NT2/D1 (cell line): ENCODE results near the gene PODN.

Experiments used
- SUZ12 ChIP-seq: IDR thresholded peaks from 2 replicates; pipeline ENCODE4 v1.6.1; 2011; ENCODE audit not compliant: insufficient read length, insufficient read depth; ENCODE audit errors: extremely low read depth
- YY1 ChIP-seq: IDR thresholded peaks from 2 replicates; pipeline ENCODE4 v1.6.1; 2011; ENCODE audit not compliant: insufficient read length, insufficient read depth
- ZNF274 ChIP-seq: IDR thresholded peaks from 2 replicates; pipeline ENCODE4 v1.6.1; 2011; ENCODE audit warnings: mild to moderate bottlenecking, low read depth, low read length

DNA sequence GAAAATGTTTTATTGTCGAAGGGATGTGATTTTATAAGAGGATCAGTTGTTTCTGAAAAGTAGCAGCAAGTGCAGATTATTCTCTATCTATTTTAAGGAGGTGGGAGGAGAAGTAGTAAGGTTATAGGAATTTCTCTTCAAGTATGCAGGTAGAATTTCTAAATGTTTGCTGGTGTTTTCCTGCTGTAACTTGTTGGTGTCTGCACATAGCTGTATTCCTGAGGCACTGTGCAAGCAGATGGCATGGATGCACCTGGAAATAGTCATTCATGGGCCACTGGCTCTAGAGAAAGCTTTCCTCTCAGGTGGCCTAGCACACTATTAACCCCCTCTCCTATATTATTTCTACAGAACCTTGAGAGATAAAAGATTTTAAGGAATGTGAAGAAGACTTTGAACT, 30.3 kb upstream of the PODN start:
- TF ChIP-seq SUZ12 (no peak), YY1 (no peak), ZNF274 (no peak)
